Measurements from ENCODE around the gene AGTPBP1.
"Not testable (repeated sequence)": the region's sequence is repeated elsewhere in the genome, so short reads cannot be mapped to it uniquely, and the experiment has no call there.

AGTPBP1 gene

DNA sequence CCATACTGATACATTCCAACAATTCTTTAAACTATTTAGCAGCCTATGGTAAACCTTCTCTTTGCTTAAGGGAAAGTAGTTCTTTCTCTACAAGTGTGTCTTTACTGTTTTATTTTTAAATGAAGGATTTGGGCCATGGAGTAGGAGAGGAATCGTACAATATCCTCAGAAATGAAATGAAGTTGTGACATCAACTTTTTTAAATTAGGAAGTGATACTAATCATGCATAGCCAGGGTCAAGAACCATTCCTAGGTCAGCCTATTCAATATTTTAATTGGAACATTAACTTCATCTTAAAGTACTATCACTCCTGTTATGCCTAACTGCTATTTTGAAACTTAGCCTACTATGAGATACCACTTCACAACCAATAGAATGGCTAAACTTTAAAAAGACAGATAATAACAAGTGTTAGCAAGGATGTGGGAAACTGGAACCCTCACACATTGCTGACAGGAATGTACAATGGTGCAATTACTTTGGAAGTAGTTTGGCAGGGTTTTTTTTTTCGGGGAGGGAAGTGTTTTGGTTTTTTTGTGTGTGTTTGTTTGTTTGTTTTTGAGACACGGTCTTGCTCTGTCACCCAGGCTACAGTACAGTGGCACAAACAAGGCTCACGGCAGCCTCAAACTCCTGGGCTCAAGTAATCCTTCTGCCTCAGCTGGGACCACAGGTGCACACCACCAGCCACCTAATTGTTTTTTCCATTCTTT lies 10.7 kb downstream of the AGTPBP1 start:
- Histone ChIP-seq H3K4me3 (ENCODE audit: insufficient read length, low read depth) (no peak overlapping the region), H3K27me3 (ENCODE audit: insufficient read depth, insufficient read length) (no peaks in the 10 kb centered on the region), H3K36me3 (ENCODE audit: insufficient read depth, insufficient read length, low read length) (no peaks in the 10 kb centered on the region), H3K9me3 (ENCODE audit: insufficient read depth, low read length) (no peaks in the 10 kb centered on the region), H3K9ac (ENCODE audit: insufficient read length, low read depth) (no peak overlapping the region), H3K4me1 (ENCODE audit: insufficient read depth, insufficient read length) (no peaks in the 10 kb centered on the region)
- no peak for DNase-seq (ENCODE audit: low read depth, low spot score)
- no peak for TF ChIP-seq ZNF274 (IDR thresholded peaks at IDR 0.05; ENCODE audit: low read depth, low read length)
- TF ChIP-seq YY1 (IDR thresholded peaks at IDR 0.05; ENCODE audit: insufficient read depth, insufficient read length), result no peak
- TF ChIP-seq SUZ12 (IDR thresholded peaks at IDR 0.05; ENCODE audit: extremely low read depth, insufficient read depth, insufficient read length), result no peak

DNA sequence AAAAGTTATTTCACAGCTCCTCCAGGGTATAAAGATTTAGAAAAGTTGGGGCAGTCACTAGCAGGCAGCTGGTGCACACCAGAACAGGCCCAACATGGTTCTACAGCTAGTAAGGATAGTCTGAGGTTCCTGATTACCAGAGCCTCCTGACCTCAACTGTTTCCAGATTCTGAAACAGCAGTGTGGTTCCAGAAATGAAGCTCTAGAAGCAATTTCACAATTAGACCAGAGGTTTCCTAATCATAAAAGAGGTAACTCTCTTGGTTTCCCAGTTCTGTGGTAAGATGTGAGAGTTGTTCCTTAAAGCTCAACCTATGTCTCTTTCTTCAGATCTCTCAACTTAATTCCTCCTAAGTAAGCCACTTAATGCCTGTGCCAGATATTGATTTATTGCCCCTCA lies 11.9 kb downstream of the AGTPBP1 start:
- H3K9me3 ChIP-seq (ENCODE audit: insufficient read depth, low read length), result no peaks in the 10 kb centered on the region
- no peaks in the 10 kb centered on the region for H3K36me3 ChIP-seq (ENCODE audit: insufficient read depth, insufficient read length, low read length)
- H3K27me3 ChIP-seq (ENCODE audit: insufficient read depth, insufficient read length), result no peaks in the 10 kb centered on the region
- H3K9ac ChIP-seq (ENCODE audit: insufficient read length, low read depth), result no peak overlapping the region
- no peaks in the 10 kb centered on the region for H3K4me1 ChIP-seq (ENCODE audit: insufficient read depth, insufficient read length)
- no peak overlapping the region for H3K4me3 ChIP-seq (ENCODE audit: insufficient read length, low read depth)
- no peak for TF ChIP-seq ZNF274 (IDR thresholded peaks at IDR 0.05; ENCODE audit: low read depth, low read length)
- no peak for TF ChIP-seq YY1 (IDR thresholded peaks at IDR 0.05; ENCODE audit: insufficient read depth, insufficient read length)
- TF ChIP-seq SUZ12 (IDR thresholded peaks at IDR 0.05; ENCODE audit: extremely low read depth, insufficient read depth, insufficient read length), result no peak
- DNase-seq (ENCODE audit: low read depth, low spot score), result no peak

DNA sequence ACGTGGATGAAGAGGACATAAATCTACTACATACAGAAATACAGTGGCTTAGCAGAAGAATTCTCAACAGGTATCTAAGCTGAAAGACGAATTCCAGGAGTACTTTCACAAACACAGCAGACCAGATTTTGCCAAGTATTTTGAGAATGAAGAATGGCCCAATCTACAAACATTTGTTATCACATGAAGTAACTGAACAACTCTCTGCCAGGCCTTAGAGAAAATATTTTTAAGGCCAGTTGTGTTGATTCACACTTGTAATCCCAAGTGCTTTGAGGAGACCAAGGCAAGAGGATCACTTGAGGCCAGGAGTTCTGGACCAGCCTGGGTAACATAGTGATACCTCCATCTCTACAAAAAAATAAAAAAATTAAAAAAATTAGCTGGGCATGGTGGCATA lies 14.3 kb downstream of the AGTPBP1 start:
- peaks cover 3% of the 10 kb centered on the region for H3K36me3 ChIP-seq (ENCODE audit: insufficient read depth, insufficient read length, low read length)
- H3K4me1 ChIP-seq (ENCODE audit: insufficient read depth, insufficient read length), result peaks cover 3% of the 10 kb centered on the region
- H3K9me3 ChIP-seq (ENCODE audit: insufficient read depth, low read length), result no peaks in the 10 kb centered on the region
- no peak overlapping the region for H3K4me3 ChIP-seq (ENCODE audit: insufficient read length, low read depth)
- TF ChIP-seq SUZ12 (IDR thresholded peaks at IDR 0.05; ENCODE audit: extremely low read depth, insufficient read depth, insufficient read length) (no peak), YY1 (IDR thresholded peaks at IDR 0.05; ENCODE audit: insufficient read depth, insufficient read length) (no peak), ZNF274 (IDR thresholded peaks at IDR 0.05; ENCODE audit: low read depth, low read length) (no peak)
- DNase-seq (ENCODE audit: low read depth, low spot score), result no peak
- H3K27me3 ChIP-seq (ENCODE audit: insufficient read depth, insufficient read length), result no peaks in the 10 kb centered on the region
- no peak overlapping the region for H3K9ac ChIP-seq (ENCODE audit: insufficient read length, low read depth)

DNA sequence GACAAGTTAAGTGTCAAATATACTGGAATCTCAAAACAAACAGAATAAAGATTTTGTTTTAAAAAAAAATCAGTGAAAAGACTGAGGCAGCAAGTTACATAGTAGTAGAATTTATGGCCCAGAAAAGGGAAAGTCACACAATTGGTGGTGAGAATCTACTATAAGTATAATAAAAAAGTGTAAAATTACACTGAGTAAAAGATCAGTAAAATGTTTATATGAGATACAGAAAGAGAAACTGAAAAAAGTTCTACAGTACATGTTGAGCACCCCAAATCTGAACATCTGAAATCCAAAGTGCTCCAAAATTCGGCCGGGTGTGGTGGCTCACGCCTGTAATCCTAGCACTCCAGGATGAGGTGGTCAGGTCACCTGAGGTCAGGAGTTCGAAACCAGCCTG lies 15.0 kb downstream of the AGTPBP1 start:
- Histone ChIP-seq H3K4me3 (ENCODE audit: insufficient read length, low read depth) (no peak overlapping the region), H3K9me3 (ENCODE audit: insufficient read depth, low read length) (no peaks in the 10 kb centered on the region), H3K9ac (ENCODE audit: insufficient read length, low read depth) (no peak overlapping the region), H3K36me3 (ENCODE audit: insufficient read depth, insufficient read length, low read length) (peaks cover 3% of the 10 kb centered on the region), H3K4me1 (ENCODE audit: insufficient read depth, insufficient read length) (peaks cover 3% of the 10 kb centered on the region), H3K27me3 (ENCODE audit: insufficient read depth, insufficient read length) (no peaks in the 10 kb centered on the region)
- TF ChIP-seq ZNF274 (IDR thresholded peaks at IDR 0.05; ENCODE audit: low read depth, low read length), result no peak
- TF ChIP-seq SUZ12 (IDR thresholded peaks at IDR 0.05; ENCODE audit: extremely low read depth, insufficient read depth, insufficient read length), result no peak
- no peak for TF ChIP-seq YY1 (IDR thresholded peaks at IDR 0.05; ENCODE audit: insufficient read depth, insufficient read length)
- no peak for DNase-seq (ENCODE audit: low read depth, low spot score)

DNA sequence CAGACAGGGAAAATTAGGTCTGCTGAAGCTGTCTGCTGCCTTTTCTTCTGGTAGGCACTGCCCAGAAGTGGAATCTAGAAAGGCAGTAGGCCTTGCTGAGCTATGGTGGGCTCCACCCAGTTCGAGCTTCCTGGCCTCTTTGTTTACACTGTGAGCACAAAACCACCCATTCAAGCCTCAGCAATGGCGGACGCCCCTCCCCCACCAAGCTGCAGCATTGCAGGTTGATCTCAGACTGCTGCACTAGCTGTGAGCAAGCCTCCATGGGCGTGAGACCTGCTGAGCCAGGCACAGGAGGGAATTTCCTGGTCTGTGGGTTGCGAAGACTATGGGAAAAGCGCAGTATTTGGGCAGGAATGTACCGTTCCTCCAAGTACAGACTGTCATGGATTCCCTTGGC lies 18.5 kb downstream of the AGTPBP1 start:
- DNase-seq (ENCODE audit: low read depth, low spot score), result peak; percentile 85
- TF ChIP-seq SUZ12 (IDR thresholded peaks at IDR 0.05; ENCODE audit: extremely low read depth, insufficient read depth, insufficient read length) (no peak), YY1 (IDR thresholded peaks at IDR 0.05; ENCODE audit: insufficient read depth, insufficient read length) (peak; percentile 71)
- no peaks in the 10 kb centered on the region for H3K27me3 ChIP-seq (ENCODE audit: insufficient read depth, insufficient read length)
- H3K4me3 ChIP-seq (ENCODE audit: insufficient read length, low read depth), result no peak overlapping the region
- no peaks in the 10 kb centered on the region for H3K9me3 ChIP-seq (ENCODE audit: insufficient read depth, low read length)
- peak overlapping the region; percentile 4 for H3K9ac ChIP-seq (ENCODE audit: insufficient read length, low read depth)
- H3K36me3 ChIP-seq (ENCODE audit: insufficient read depth, insufficient read length, low read length), result peaks cover 3% of the 10 kb centered on the region
- peaks cover 3% of the 10 kb centered on the region for H3K4me1 ChIP-seq (ENCODE audit: insufficient read depth, insufficient read length)

DNA sequence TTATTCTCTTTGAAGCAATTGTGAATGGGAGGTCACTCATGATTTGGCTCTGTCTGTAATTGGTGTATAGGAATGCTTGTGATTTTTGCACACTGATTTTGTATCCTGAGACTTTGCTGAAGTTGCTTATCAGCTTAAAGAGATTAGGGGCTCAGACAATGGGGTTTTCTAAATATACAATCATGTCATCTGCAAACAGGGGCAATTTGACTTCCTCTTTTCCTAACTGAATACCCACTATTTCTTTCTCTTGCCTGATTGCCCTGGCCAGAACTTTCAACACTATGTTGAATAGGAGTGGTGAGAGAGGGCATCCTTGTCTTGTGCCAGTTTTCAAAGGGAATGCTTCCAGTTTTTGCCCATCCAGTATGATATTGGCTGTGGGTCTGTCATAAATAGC lies 22.3 kb downstream of the AGTPBP1 start:
- not testable (repeated sequence) for H3K9ac ChIP-seq (ENCODE audit: insufficient read length, low read depth); H3K4me1 ChIP-seq (ENCODE audit: insufficient read depth, insufficient read length); H3K27me3 ChIP-seq (ENCODE audit: insufficient read depth, insufficient read length); H3K4me3 ChIP-seq (ENCODE audit: insufficient read length, low read depth); DNase-seq (ENCODE audit: low read depth, low spot score); H3K36me3 ChIP-seq (ENCODE audit: insufficient read depth, insufficient read length, low read length); H3K9me3 ChIP-seq (ENCODE audit: insufficient read depth, low read length)

DNA sequence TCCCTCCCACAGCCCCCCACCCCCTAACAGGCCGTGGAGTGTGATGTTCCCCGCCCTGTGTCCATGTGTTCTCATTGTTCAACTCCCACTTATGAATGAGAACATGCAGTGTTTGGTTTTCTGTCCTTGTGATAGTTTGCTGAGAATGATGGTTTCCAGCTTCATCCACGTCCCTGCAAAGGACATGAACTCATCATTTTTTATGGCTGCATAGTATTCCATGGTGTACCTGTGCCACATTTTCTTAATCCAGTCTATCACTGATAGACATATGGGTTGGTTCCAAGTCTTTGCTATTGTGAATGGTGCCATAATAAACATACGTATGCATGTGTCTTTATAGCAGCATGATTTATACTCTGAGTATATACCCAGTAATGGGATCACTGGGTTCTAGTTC lies 23.9 kb downstream of the AGTPBP1 start:
- H3K4me3 ChIP-seq (ENCODE audit: insufficient read length, low read depth); H3K4me1 ChIP-seq (ENCODE audit: insufficient read depth, insufficient read length); DNase-seq (ENCODE audit: low read depth, low spot score); H3K27me3 ChIP-seq (ENCODE audit: insufficient read depth, insufficient read length); H3K9ac ChIP-seq (ENCODE audit: insufficient read length, low read depth); H3K9me3 ChIP-seq (ENCODE audit: insufficient read depth, low read length); H3K36me3 ChIP-seq (ENCODE audit: insufficient read depth, insufficient read length, low read length): not testable (repeated sequence)

DNA sequence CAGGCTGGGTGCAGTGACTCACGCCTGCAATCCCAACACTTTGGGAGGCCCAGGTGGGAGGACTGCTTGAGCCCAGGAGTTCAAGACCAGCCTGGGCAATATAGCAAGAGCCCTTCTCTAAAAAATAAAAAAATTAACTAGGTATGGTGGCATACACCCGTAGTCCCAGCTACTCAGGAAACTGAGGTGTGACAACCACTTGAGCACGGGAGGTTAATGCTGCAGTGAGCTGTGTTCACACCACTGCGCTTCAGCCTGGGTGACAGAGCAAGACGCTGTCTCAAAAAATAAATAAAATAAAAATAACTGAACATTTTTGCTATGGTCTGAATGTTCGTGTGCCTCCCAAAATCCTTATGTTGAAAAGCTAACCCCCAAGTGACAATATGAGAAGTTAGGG lies 24.5 kb downstream of the AGTPBP1 start:
- TF ChIP-seq SUZ12 (IDR thresholded peaks at IDR 0.05; ENCODE audit: extremely low read depth, insufficient read depth, insufficient read length), result no peak
- TF ChIP-seq YY1 (IDR thresholded peaks at IDR 0.05; ENCODE audit: insufficient read depth, insufficient read length), result no peak
- no peak for TF ChIP-seq ZNF274 (IDR thresholded peaks at IDR 0.05; ENCODE audit: low read depth, low read length)
- H3K4me1 ChIP-seq (ENCODE audit: insufficient read depth, insufficient read length), result no peaks in the 10 kb centered on the region
- no peaks in the 10 kb centered on the region for H3K27me3 ChIP-seq (ENCODE audit: insufficient read depth, insufficient read length)
- no peaks in the 10 kb centered on the region for H3K36me3 ChIP-seq (ENCODE audit: insufficient read depth, insufficient read length, low read length)
- no peak overlapping the region for H3K4me3 ChIP-seq (ENCODE audit: insufficient read length, low read depth)
- DNase-seq (ENCODE audit: low read depth, low spot score), result no peak
- no peak overlapping the region for H3K9ac ChIP-seq (ENCODE audit: insufficient read length, low read depth)
- H3K9me3 ChIP-seq (ENCODE audit: insufficient read depth, low read length), result no peaks in the 10 kb centered on the region
